ENCODE results near the gene CRIM1.

- TF ChIP-seq POLR2A (IDR thresholded peaks at IDR 0.05) (no peak), CTCF (IDR thresholded peaks at IDR 0.05) (no peak), EP300 (IDR thresholded peaks at IDR 0.05; ENCODE audit: low read depth) (no peak)
Measured at GRCh38 chr2:36463365-36463764, 107.8 kb downstream of the CRIM1 start.
